ENCODE results near the gene PDAP1. TPM values are rescaled to one million over a fixed set of nuclear protein-coding genes. Genes with fewer than 3 reads are reported as not detected.
A peak's percentile ranks its signal among the peaks of the same experiment; 100 is the strongest.

The PDAP1 gene
- total and polyA plus RNA-seq, 9 of the 15 experiments (the other 6 are each of a cell fraction or from before 2014, with no cell fraction given): 10.2 to 315 (median 129) TPM

- no peak for TF ChIP-seq MCM2 (IDR thresholded peaks at IDR 0.05; ENCODE audit: low read depth)
- TF ChIP-seq ZC3H8 (IDR thresholded peaks at IDR 0.05): no peak
- TF ChIP-seq, protein P1, sequence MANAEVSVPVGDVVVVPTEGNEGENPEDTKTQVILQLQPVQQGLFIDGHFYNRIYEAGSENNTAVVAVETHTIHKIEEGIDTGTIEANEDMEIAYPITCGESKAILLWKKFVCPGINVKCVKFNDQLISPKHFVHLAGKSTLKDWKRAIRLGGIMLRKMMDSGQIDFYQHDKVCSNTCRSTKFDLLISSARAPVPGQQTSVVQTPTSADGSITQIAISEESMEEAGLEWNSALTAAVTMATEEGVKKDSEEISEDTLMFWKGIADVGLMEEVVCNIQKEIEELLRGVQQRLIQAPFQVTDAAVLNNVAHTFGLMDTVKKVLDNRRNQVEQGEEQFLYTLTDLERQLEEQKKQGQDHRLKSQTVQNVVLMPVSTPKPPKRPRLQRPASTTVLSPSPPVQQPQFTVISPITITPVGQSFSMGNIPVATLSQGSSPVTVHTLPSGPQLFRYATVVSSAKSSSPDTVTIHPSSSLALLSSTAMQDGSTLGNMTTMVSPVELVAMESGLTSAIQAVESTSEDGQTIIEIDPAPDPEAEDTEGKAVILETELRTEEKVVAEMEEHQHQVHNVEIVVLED (CRISPR knock-in tag; IDR thresholded peaks at IDR 0.05): peak; percentile 71
- TF ChIP-seq, protein P2, sequence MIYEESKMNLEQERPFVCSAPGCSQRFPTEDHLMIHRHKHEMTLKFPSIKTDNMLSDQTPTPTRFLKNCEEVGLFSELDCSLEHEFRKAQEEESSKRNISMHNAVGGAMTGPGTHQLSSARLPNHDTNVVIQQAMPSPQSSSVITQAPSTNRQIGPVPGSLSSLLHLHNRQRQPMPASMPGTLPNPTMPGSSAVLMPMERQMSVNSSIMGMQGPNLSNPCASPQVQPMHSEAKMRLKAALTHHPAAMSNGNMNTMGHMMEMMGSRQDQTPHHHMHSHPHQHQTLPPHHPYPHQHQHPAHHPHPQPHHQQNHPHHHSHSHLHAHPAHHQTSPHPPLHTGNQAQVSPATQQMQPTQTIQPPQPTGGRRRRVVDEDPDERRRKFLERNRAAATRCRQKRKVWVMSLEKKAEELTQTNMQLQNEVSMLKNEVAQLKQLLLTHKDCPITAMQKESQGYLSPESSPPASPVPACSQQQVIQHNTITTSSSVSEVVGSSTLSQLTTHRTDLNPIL (CRISPR knock-in tag; IDR thresholded peaks at IDR 0.05): peak; percentile 18; the same call in 1 of the 2 replicates
- no peak for TF ChIP-seq ZNF57 (CRISPR knock-in tag; IDR thresholded peaks at IDR 0.05)
- peak; percentile 90 for TF ChIP-seq C11orf30 (IDR thresholded peaks at IDR 0.05; ENCODE audit: low read depth)
- no peak for TF ChIP-seq GATAD2A (IDR thresholded peaks at IDR 0.05)
- TF ChIP-seq ZSCAN29 (IDR thresholded peaks at IDR 0.05): no peak
- TF ChIP-seq NFXL1 (CRISPR knock-in tag; IDR thresholded peaks at IDR 0.05): no peak
- TF ChIP-seq, protein P3, sequence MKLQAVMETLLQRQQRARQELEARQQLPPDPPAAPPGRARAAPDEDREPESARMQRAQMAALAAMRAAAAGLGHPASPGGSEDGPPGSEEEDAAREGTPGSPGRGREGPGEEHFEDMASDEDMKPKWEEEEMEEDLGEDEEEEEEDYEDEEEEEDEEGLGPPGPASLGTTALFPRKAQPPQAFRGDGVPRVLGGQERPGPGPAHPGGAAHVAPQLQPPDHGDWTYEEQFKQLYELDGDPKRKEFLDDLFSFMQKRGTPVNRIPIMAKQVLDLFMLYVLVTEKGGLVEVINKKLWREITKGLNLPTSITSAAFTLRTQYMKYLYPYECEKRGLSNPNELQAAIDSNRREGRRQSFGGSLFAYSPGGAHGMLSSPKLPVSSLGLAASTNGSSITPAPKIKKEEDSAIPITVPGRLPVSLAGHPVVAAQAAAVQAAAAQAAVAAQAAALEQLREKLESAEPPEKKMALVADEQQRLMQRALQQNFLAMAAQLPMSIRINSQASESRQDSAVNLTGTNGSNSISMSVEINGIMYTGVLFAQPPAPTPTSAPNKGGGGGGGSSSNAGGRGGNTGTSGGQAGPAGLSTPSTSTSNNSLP (IDR thresholded peaks at IDR 0.05; ENCODE audit: borderline replicate concordance, low read depth, low read length): no peak
- no peak for TF ChIP-seq GABPB2 (CRISPR knock-in tag; conservative IDR thresholded peaks at IDR 0.05)
- TF ChIP-seq, protein P4, sequence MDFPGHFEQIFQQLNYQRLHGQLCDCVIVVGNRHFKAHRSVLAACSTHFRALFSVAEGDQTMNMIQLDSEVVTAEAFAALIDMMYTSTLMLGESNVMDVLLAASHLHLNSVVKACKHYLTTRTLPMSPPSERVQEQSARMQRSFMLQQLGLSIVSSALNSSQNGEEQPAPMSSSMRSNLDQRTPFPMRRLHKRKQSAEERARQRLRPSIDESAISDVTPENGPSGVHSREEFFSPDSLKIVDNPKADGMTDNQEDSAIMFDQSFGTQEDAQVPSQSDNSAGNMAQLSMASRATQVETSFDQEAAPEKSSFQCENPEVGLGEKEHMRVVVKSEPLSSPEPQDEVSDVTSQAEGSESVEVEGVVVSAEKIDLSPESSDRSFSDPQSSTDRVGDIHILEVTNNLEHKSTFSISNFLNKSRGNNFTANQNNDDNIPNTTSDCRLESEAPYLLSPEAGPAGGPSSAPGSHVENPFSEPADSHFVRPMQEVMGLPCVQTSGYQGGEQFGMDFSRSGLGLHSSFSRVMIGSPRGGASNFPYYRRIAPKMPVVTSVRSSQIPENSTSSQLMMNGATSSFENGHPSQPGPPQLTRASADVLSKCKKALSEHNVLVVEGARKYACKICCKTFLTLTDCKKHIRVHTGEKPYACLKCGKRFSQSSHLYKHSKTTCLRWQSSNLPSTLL (IDR thresholded peaks at IDR 0.05): peak; percentile 92
These were observed at the start of gene PDAP1, which contains the start of gene BUD31 (continued) for GRCh38 chr7:99408379-99409191.

Measured in K562 (cell line).